Thoracic aorta (tissue), 2 donors: ENCODE data around the gene C12orf60. TPM values are rescaled to one million over a fixed set of nuclear protein-coding genes. Genes with fewer than 3 reads are reported as not detected.
A peak's percentile ranks its signal among the peaks of the same experiment; 100 is the strongest.

Experiments
- ATAC-seq: fragments of 150-250 bp; one replicate; pipeline ENCODE4 v1.8.0; 2017; ENCODE audit warnings: low read depth; ENCODE audit not compliant: insufficient number of reproducible peaks, low FRiP score
- DNase-seq: peaks from one replicate; pipeline ENCODE4 v3.0.0-alpha.2; 2020; ENCODE audit warnings: low spot score
- H3K27ac ChIP-seq, 2 donors: fragments of 200-600 bp; sonication (generic); 1 replicate in 1 of 2; 2 replicates in 1 of 2; pipeline ENCODE4 v1.5.1; 2016; ENCODE audit warnings: mild to moderate bottlenecking in 2 of 2, moderate library complexity in 2 of 2
- H3K27me3 ChIP-seq: fragments of 200-600 bp; sonication (generic); replicated peaks from 2 replicates; pipeline ENCODE4 v1.6.0; 2016; ENCODE audit warnings: mild to moderate bottlenecking; ENCODE audit not compliant: insufficient read depth
- H3K36me3 ChIP-seq: fragments of 200-600 bp; sonication (generic); one replicate; pipeline ENCODE4 v1.5.1; 2016
- H3K4me1 ChIP-seq, 2 donors: fragments of 200-600 bp; sonication (generic); 1 replicate in 1 of 2; 2 replicates in 1 of 2; pipeline versions ENCODE4 v1.5.1 to v1.6.0; 2016; ENCODE audit warnings: low read depth in 2 of 2, mild to moderate bottlenecking in 1 of 2; ENCODE audit not compliant: control insufficient read depth in 1 of 2
- H3K4me3 ChIP-seq: fragments of 200-600 bp; sonication (generic); 2 replicates; pipeline ENCODE4 v1.5.1; 2016; ENCODE audit warnings: mild to moderate bottlenecking
- H3K9me3 ChIP-seq: fragments of 200-600 bp; sonication (generic); 2 replicates; pipeline ENCODE4 v1.5.1; 2016
- CTCF ChIP-seq: fragments of 200-600 bp; sonication (generic); IDR thresholded peaks from one replicate; pipeline ENCODE4 v1.5.1; 2019; ENCODE audit warnings: antibody characterized with exemption
- total RNA-seq, 2 donors: library from RNA; depleted of rRNA; stranded (reverse); fragments of >200 nt; gene quantifications; one replicate each; pipeline versions ENCODE4 v1.1.0 to v1.2.3, GENCODE V29; 2016

C12orf60 gene
- total RNA-seq, 2 donors from 2014 or later = 0.27 TPM; not detected in 1

- ATAC-seq (no peak), DNase-seq (no peak)
- Histone ChIP-seq H3K27ac (no peak overlapping the region), H3K27me3 (no peaks in the 10 kb centered on the region), H3K4me3 (no peak overlapping the region), H3K4me1 (peaks cover 0 to 14% of the 10 kb centered on the region in 2 donors), H3K36me3 (no peaks in the 10 kb centered on the region), H3K9me3 (no peaks in the 10 kb centered on the region)
- no peak for TF ChIP-seq CTCF
Measured at GRCh38 chr12:14825256-14825655, 21.8 kb downstream of the C12orf60 start.

GRCh38 chr12:14826491-14826890, 23.0 kb downstream of the C12orf60 start:
- Histone ChIP-seq H3K9me3 (no peaks in the 10 kb centered on the region), H3K4me1 (peaks cover 0 to 14% of the 10 kb centered on the region in 2 donors), H3K27me3 (no peaks in the 10 kb centered on the region), H3K36me3 (no peaks in the 10 kb centered on the region), H3K27ac (peak overlapping the region; percentile 32 to 35), H3K4me3 (no peak overlapping the region)
- TF ChIP-seq CTCF = no peak
- DNase-seq (no peak), ATAC-seq (no peak)

- ATAC-seq (no peak), DNase-seq (no peak)
- Histone ChIP-seq H3K27me3 (no peaks in the 10 kb centered on the region), H3K4me1 (peaks cover 0 to 14% of the 10 kb centered on the region in 2 donors), H3K27ac (peak overlapping the region; percentile 32 to 35), H3K4me3 (no peak overlapping the region), H3K9me3 (no peaks in the 10 kb centered on the region), H3K36me3 (no peaks in the 10 kb centered on the region)
- TF ChIP-seq CTCF = no peak
Measured at GRCh38 chr12:14827043-14827442, 23.6 kb downstream of the C12orf60 start.

- Histone ChIP-seq H3K27ac (no peak overlapping the region), H3K9me3 (no peaks in the 10 kb centered on the region), H3K4me3 (no peak overlapping the region), H3K27me3 (no peaks in the 10 kb centered on the region), H3K4me1 (peaks cover 0 to 14% of the 10 kb centered on the region in 2 donors), H3K36me3 (no peaks in the 10 kb centered on the region)
- no peak for DNase-seq
- TF ChIP-seq CTCF = no peak
- no peak for ATAC-seq
Measured at GRCh38 chr12:14828892-14829291, 25.4 kb downstream of the C12orf60 start.

GRCh38 chr12:14833336-14833735, 29.9 kb downstream of the C12orf60 start:
- H3K27ac ChIP-seq = no peak overlapping the region
- no peak for TF ChIP-seq CTCF
- H3K9me3 ChIP-seq = no peaks in the 10 kb centered on the region
- DNase-seq (no peak), ATAC-seq (no peak)
- H3K4me1 ChIP-seq = peaks cover 0 to 5% of the 10 kb centered on the region in 2 donors
- no peaks in the 10 kb centered on the region for H3K36me3 ChIP-seq
- H3K4me3 ChIP-seq = no peak overlapping the region
- H3K27me3 ChIP-seq = no peaks in the 10 kb centered on the region
